HepG2 (cell line): ENCODE measurements around the gene PHF23. TPM values are rescaled to one million over a fixed set of nuclear protein-coding genes. Genes with fewer than 3 reads are reported as not detected.

ENCODE experiments used
- ATAC-seq: fragments of 200-7000 bp; cut with Tn5 transposase; 3 replicates; pipeline ENCODE4 v1.9.1; 2020; ENCODE audit warnings: mild to moderate bottlenecking, moderate library complexity
- BruUV-seq: library from RNA; stranded (reverse); fragments of 400-500 nt; replicated peaks from 2 replicates; lab custom pipeline; 2021; lab: Mats Ljungman, UMichigan
- CTCF ChIA-PET: fragments of 300-600 bp; formaldehyde crosslinking; extraction: SDS; loops from one replicate; lab custom pipeline; 2021; ENCODE audit warnings: low total read pairs, inconsistent platforms, low intra/inter-chr PET ratio; lab: Yijun Ruan, JAX
- POLR2A ChIA-PET: fragments of 350-600 bp; sonication (Branson Sonifier 250); formaldehyde crosslinking; loops from one replicate; lab custom pipeline; 2020; ENCODE audit warnings: antibody characterized with exemption, inconsistent platforms; lab: Yijun Ruan, JAX
- DNase-seq: peaks from one replicate; pipeline ENCODE4 v3.0.0-alpha.2; 2015; ENCODE audit warnings: low spot score
- FAIRE-seq: peaks from 3 replicates; lab custom pipeline; 2011; peaks lifted over from hg19 to GRCh38; lab: Jason Lieb, UNC
- H2AFZ ChIP-seq: one replicate; pipeline ENCODE4 v1.6.1; 2011; ENCODE audit warnings: low read length, inconsistent platforms
- H3K27ac ChIP-seq: fragments of 300-600 bp; 3 replicates; pipeline ENCODE4 v1.8.0; 2011; ENCODE audit warnings: mixed run types, mild to moderate bottlenecking, mixed read lengths, low read length, inconsistent platforms; ENCODE audit not compliant: insufficient read depth; ENCODE audit errors: extremely low read length
- H3K27me3 ChIP-seq, 2 experiments: fragments of 200-600 bp in 1 of 2; 2 replicates in 1 of 2; 3 replicates in 1 of 2; pipeline versions ENCODE4 v1.6.0 to v1.8.0; 2011; ENCODE audit warnings: low read length in 2 of 2, mild to moderate bottlenecking in 2 of 2, moderate library complexity in 2 of 2, inconsistent platforms in 1 of 2; ENCODE audit not compliant: insufficient read depth in 2 of 2, control insufficient read depth in 1 of 2
- H3K36me3 ChIP-seq, 2 experiments: fragments of 200-600 bp in 1 of 2; replicated peaks in 1 of 2; 2 replicates in 1 of 2; 3 replicates in 1 of 2; pipeline versions ENCODE4 v1.5.1 to v1.8.0; 2011; ENCODE audit warnings: low read length in 2 of 2, inconsistent platforms in 1 of 2; ENCODE audit not compliant: insufficient read depth in 2 of 2, control insufficient read depth in 1 of 2
- H3K4me1 ChIP-seq: 2 replicates; pipeline ENCODE4 v1.5.1; 2012; ENCODE audit warnings: low read length, inconsistent platforms; ENCODE audit not compliant: insufficient read depth
- H3K4me2 ChIP-seq: 2 replicates; pipeline ENCODE4 v1.6.0; 2011; ENCODE audit warnings: low read depth, low read length, inconsistent platforms
- H3K4me3 ChIP-seq, 3 experiments: fragments of 200-600 bp in 1 of 3; sonication (generic), shearing (Covaris generic) in 1 of 3; replicated peaks in 1 of 3; 2 replicates each; pipeline ENCODE4 v1.5.1; 2011 to 2016; ENCODE audit warnings: low read length in 3 of 3, inconsistent platforms in 2 of 3, low read depth in 2 of 3, mild to moderate bottlenecking in 2 of 3, control low read depth in 1 of 3, mixed read lengths in 1 of 3; ENCODE audit not compliant: insufficient read depth in 1 of 3
- H3K79me2 ChIP-seq: one replicate; pipeline ENCODE4 v1.6.1; 2011; ENCODE audit warnings: low read length, inconsistent platforms; ENCODE audit not compliant: insufficient read depth
- H3K9ac ChIP-seq: 2 replicates; pipeline ENCODE4 v1.6.0; 2011; ENCODE audit warnings: mild to moderate bottlenecking, low read depth, low read length, inconsistent platforms; ENCODE audit not compliant: insufficient read depth
- H3K9me3 ChIP-seq: 2 replicates; pipeline ENCODE4 v1.5.1; 2012; ENCODE audit warnings: mild to moderate bottlenecking, low read length
- H4K20me1 ChIP-seq: 2 replicates; pipeline ENCODE4 v1.6.0; 2011; ENCODE audit warnings: inconsistent platforms, mild to moderate bottlenecking, low read length, moderate library complexity; ENCODE audit not compliant: insufficient read depth
- CBX5 ChIP-seq: sonication (generic); formaldehyde crosslinking; IDR thresholded peaks from 2 replicates; pipeline ENCODE4 v1.4.0; 2020; ENCODE audit warnings: missing genetic modification reagents, borderline replicate concordance
- CCDC6 ChIP-seq: sonication (generic); formaldehyde crosslinking; IDR thresholded peaks from 2 replicates; pipeline ENCODE4 v1.8.1; 2022; ENCODE audit warnings: mild to moderate bottlenecking, missing genetic modification reagents, moderate library complexity
- ELF3 ChIP-seq: IDR thresholded peaks from 2 replicates; pipeline ENCODE4 v1.6.1; 2016; ENCODE audit warnings: missing genetic modification reagents, missing compliant biosample characterization
- ETV5 ChIP-seq: IDR thresholded peaks from 2 replicates; pipeline ENCODE4 v1.6.1; 2018; ENCODE audit warnings: missing biosample characterization, missing genetic modification reagents, inconsistent platforms, borderline replicate concordance
- GATAD2A ChIP-seq: IDR thresholded peaks from 2 replicates; pipeline ENCODE4 v1.6.1; 2016
- KAT2B ChIP-seq: fragments of 150-350 bp; IDR thresholded peaks from 2 replicates; pipeline ENCODE4 v1.6.1; 2014; ENCODE audit warnings: low read depth, low read length, borderline replicate concordance
- NCOR1 ChIP-seq: fragments of 200-600 bp; sonication (generic); IDR thresholded peaks from 2 replicates; pipeline ENCODE4 v1.7.0; 2017; ENCODE audit warnings: antibody characterized with exemption, low read length, borderline replicate concordance
- PAWR ChIP-seq: sonication (generic); formaldehyde crosslinking; IDR thresholded peaks from 2 replicates; pipeline ENCODE4 v1.4.0; 2020; ENCODE audit warnings: missing genetic modification reagents, mild to moderate bottlenecking, borderline replicate concordance
- PAXIP1 ChIP-seq: sonication (generic); formaldehyde crosslinking; conservative IDR thresholded peaks from 2 replicates; pipeline ENCODE4 v1.4.0; 2020; ENCODE audit warnings: mild to moderate bottlenecking, missing genetic modification reagents, moderate library complexity
- PHF5A ChIP-seq: IDR thresholded peaks from one replicate; pipeline ENCODE4 v1.6.1; 2018; ENCODE audit warnings: low read depth, missing genetic modification reagents; ENCODE audit not compliant: unreplicated experiment
- SAP130 ChIP-seq: IDR thresholded peaks from 2 replicates; pipeline ENCODE4 v1.6.1; 2016; ENCODE audit warnings: low read depth
- SCMH1 ChIP-seq: sonication (generic); formaldehyde crosslinking; IDR thresholded peaks from 2 replicates; pipeline ENCODE4 v1.9.0; 2021; ENCODE audit warnings: missing genetic modification reagents, mild to moderate bottlenecking, borderline replicate concordance
- TARDBP ChIP-seq: sonication (generic); formaldehyde crosslinking; IDR thresholded peaks from 2 replicates; pipeline ENCODE4 v1.8.0; 2022; ENCODE audit warnings: mild to moderate bottlenecking, missing genetic modification reagents
- ZEB1 ChIP-seq: IDR thresholded peaks from 2 replicates; pipeline ENCODE4 v1.6.1; 2012; ENCODE audit warnings: mild to moderate bottlenecking, low read depth, inconsistent platforms; ENCODE audit not compliant: insufficient replicate concordance
- ZFP1 ChIP-seq: IDR thresholded peaks from 2 replicates; pipeline ENCODE4 v1.6.1; 2016
- ZNF205 ChIP-seq: IDR thresholded peaks from 2 replicates; pipeline ENCODE4 v1.6.1; 2018; ENCODE audit warnings: missing biosample characterization, missing genetic modification reagents
- ZNF30 ChIP-seq: sonication (generic); formaldehyde crosslinking; IDR thresholded peaks from 2 replicates; pipeline ENCODE4 v1.5.0; 2020; ENCODE audit warnings: mild to moderate bottlenecking, missing genetic modification reagents
- ZNF331 ChIP-seq: sonication (generic); formaldehyde crosslinking; IDR thresholded peaks from 2 replicates; pipeline ENCODE4 v1.4.0; 2020; ENCODE audit warnings: missing genetic modification reagents
- ZNF446 ChIP-seq: sonication (generic); formaldehyde crosslinking; IDR thresholded peaks from 2 replicates; pipeline ENCODE4 v1.5.0; 2020; ENCODE audit warnings: mild to moderate bottlenecking, missing genetic modification reagents
- ZNF569 ChIP-seq: sonication (generic); formaldehyde crosslinking; IDR thresholded peaks from 2 replicates; pipeline ENCODE4 v1.5.0; 2020; ENCODE audit warnings: mild to moderate bottlenecking, missing genetic modification reagents, moderate library complexity, borderline replicate concordance
- ZNF580 ChIP-seq: IDR thresholded peaks from 2 replicates; pipeline ENCODE4 v1.6.1; 2016; ENCODE audit warnings: low read depth, borderline replicate concordance
- WGBS: methylation state at CpG from one replicate; pipeline ENCODE4 v1.1.6; 2017; ENCODE audit warnings: low lambda C conversion rate; 5-methylcytosine and 5-hydroxymethylcytosine counted together
- in situ Hi-C: cut with HindIII; loops from 2 replicates; pipeline ENCODE4 v1.10.0; 2017; ENCODE audit warnings: low pct_unique_long_range_greater_than_20kb; ENCODE audit not compliant: extremely low pct_ligation_motif_present
- intact Hi-C: fragments of 100-400 bp; cut with micrococcal nuclease; formaldehyde crosslinking; loops from one replicate; pipeline ENCODE4 v1.10.0; 2022; ENCODE audit not compliant: unreplicated experiment
- polyA plus RNA-seq, 8 experiments: library from polyadenylated mRNA; depleted of rRNA in 3 of 8; stranded (reverse) in 7 of 8; unstranded in 1 of 8; fragments of >200 nt; fragmentation: Illumina TruSeq in 4 of 8; extraction: Trizol in 4 of 8; gene quantifications; 2 replicates each; pipeline versions ENCODE4 v1.2.1 to v1.2.3, GENCODE V29; 2011 to 2016; ENCODE audit warnings: low read depth in 4 of 8, missing spikeins in 1 of 8, mixed read lengths in 1 of 8; ENCODE audit not compliant: insufficient read depth in 1 of 8
- total RNA-seq, 5 experiments: library from RNA; depleted of rRNA; stranded (reverse); fragments of >200 nt; fragmentation: Illumina TruSeq; extraction: Trizol; gene quantifications; 2 replicates each; pipeline ENCODE4 v1.2.3, GENCODE V29; 2016; ENCODE audit warnings: low read depth in 1 of 5

The PHF23 gene
- total and polyA plus RNA-seq, 2 of the 13 experiments (the other 11 are each of a cell fraction or from before 2014, with no cell fraction given) = 27.6 to 33.2 TPM

GRCh38 chr17:7280519-7281073, 41.3 kb upstream of the PHF23 start (continued):
- peak; percentile 39; the same call in 1 of the 2 replicates for TF ChIP-seq ZNF580 (CRISPR knock-in tag)
- no peak for TF ChIP-seq ZNF446
- TF ChIP-seq PAWR (CRISPR knock-in tag) = no peak
- TF ChIP-seq ZNF331 (CRISPR knock-in tag) = 0 out of 2 replicates have a peak, but pooled peaks have one; percentile 16
- peak; percentile 57; the same call in 1 of the 2 replicates for TF ChIP-seq CCDC6
- TF ChIP-seq ZEB1 = peak; percentile 37
- TF ChIP-seq ZNF569 (CRISPR knock-in tag) = no peak
- TF ChIP-seq KAT2B = no peak
- TF ChIP-seq CBX5 (CRISPR knock-in tag) = 0 out of 2 replicates have a peak, but pooled peaks have one; percentile 21
- peak; percentile 48; the same call in 1 of the 2 replicates for TF ChIP-seq ZNF205 (CRISPR knock-in tag)
- TF ChIP-seq SCMH1 = no peak
- TF ChIP-seq ZFP1 (CRISPR knock-in tag) = no peak
- TF ChIP-seq PHF5A = no peak
- 0 out of 2 replicates have a peak, but pooled peaks have one; percentile 59 for TF ChIP-seq TARDBP (CRISPR knock-in tag)

- FAIRE-seq (no peak), ATAC-seq (no peak), DNase-seq (no peak)
- peaks cover 2 to 4% of the 10 kb centered on the region in 2 experiments; a peak in 2 of 5 replicates for H3K36me3 ChIP-seq
- H3K4me1 ChIP-seq = peaks cover 38% of the 10 kb centered on the region
- ChIA-PET POLR2A (interaction anchor here (0.7 to 1.5 kb wide), 2 partner anchors 17 to 28 kb away, joined by 3 to 6 read pairs; partner anchors contain the start of gene CTDNEP1), CTCF (interaction anchor here (2.9 kb wide), 1 partner anchor 17 kb away, joined by 43 read pairs; no protein-coding TSS in a partner anchor)
- in situ Hi-C loops (no loop called here), intact Hi-C loops (no loop called here)
- H3K4me2 ChIP-seq = peak overlapping the region; percentile 56
- H3K9ac ChIP-seq = no peak overlapping the region
- H3K9me3 ChIP-seq = no peaks in the 10 kb centered on the region
- 15% methylated on average over 8 of the region's 8 CpGs for WGBS
- H3K27ac ChIP-seq = no peak overlapping the region
- no peaks in the 10 kb centered on the region for H3K27me3 ChIP-seq
- BruUV-seq = no TSS peak
- no peak overlapping the region for H2AFZ ChIP-seq
- H3K79me2 ChIP-seq = no peaks in the 10 kb centered on the region
- H4K20me1 ChIP-seq = no peaks in the 10 kb centered on the region
- no peak overlapping the region for H3K4me3 ChIP-seq
- TF ChIP-seq ETV5 (CRISPR knock-in tag) (peak; percentile 41; the same call in 1 of the 2 replicates), SAP130 (CRISPR knock-in tag) (0 out of 2 replicates have a peak, but pooled peaks have one; percentile 24), ELF3 (CRISPR knock-in tag) (peak; percentile 43; the same call in 1 of the 2 replicates), GATAD2A (CRISPR knock-in tag) (0 out of 2 replicates have a peak, but pooled peaks have one; percentile 15), NCOR1 (no peak), PAXIP1 (CRISPR knock-in tag) (0 out of 2 replicates have a peak, but pooled peaks have one; percentile 22), ZNF30 (CRISPR knock-in tag) (no peak)
These were observed 40.2 kb upstream of the PHF23 start for GRCh38 chr17:7279448-7279847.
